ENCODE data around the gene GABPB1. TPM values are rescaled to one million over a fixed set of nuclear protein-coding genes. Genes with fewer than 3 reads are reported as not detected.

Gene GABPB1
- total RNA-seq, 1 donor from 2014 or later, result 10.9 TPM

DNA sequence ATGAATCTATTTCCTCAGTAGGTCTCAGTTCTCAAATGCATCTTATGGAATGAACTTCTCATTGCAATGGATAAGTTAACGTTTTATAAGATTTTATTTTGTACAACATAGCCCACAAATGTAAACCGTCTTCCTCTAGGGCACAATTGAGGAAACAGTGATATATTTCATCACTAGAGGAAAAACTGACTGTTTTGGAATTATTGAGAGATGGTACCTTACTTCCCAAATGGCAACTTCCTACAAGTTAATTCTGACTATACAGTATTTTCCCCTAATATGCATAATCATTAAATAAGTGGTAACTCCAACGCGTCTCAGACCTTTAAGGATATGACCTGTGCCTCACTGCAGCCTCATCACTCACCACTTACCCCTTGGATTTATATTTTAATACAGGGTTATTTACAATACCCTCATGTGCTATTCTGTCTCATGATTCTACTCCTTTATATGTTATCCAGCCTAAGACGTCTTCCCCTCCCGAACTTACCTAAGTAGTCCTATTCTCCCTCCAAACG is 13.3 kb downstream of the GABPB1 start:
- no peak overlapping the region for H3K27ac ChIP-seq
- no peak for TF ChIP-seq CTCF (IDR thresholded peaks at IDR 0.05)
- no peaks in the 10 kb centered on the region for H3K9me3 ChIP-seq
- intact Hi-C loops (cut with DNase I), result no loop called here
- DNase-seq (ENCODE audit: low spot score in 2 of 2), result no peak
- H3K4me3 ChIP-seq, result no peak overlapping the region
- no peaks in the 10 kb centered on the region for H3K36me3 ChIP-seq
- H3K27me3 ChIP-seq, result no peaks in the 10 kb centered on the region
- no peaks in the 10 kb centered on the region for H3K4me1 ChIP-seq

GRCh38 chr15:50340416-50340815 is 14.6 kb downstream of the GABPB1 start:
- no peaks in the 10 kb centered on the region for H3K36me3 ChIP-seq
- no peaks in the 10 kb centered on the region for H3K27me3 ChIP-seq
- no peaks in the 10 kb centered on the region for H3K9me3 ChIP-seq
- no peak for DNase-seq (ENCODE audit: low spot score in 2 of 2)
- no peak for TF ChIP-seq CTCF (IDR thresholded peaks at IDR 0.05)
- H3K27ac ChIP-seq, result no peak overlapping the region
- intact Hi-C loops (cut with DNase I), result no loop called here
- no peaks in the 10 kb centered on the region for H3K4me1 ChIP-seq
- no peak overlapping the region for H3K4me3 ChIP-seq

DNA sequence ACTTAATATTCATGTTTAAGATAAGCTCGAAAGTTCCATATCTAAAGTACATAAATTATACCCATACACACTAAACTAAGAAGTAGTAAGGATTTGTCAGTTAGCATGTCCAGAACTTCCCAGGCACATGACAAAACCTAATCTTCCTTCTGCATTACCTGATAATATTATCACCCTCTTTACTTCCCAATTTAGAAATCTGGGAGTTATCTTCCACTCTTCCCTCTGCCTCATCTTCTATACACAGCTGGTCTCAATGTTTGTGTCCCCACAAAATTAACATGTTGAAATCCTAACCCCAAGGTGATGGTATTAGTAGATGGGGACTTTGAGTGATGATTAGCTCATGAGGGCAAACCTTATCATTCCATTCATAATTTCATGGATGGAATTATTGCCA is 15.3 kb downstream of the GABPB1 start:
- Histone ChIP-seq H3K4me1 (no peaks in the 10 kb centered on the region), H3K27ac (no peak overlapping the region), H3K9me3 (no peaks in the 10 kb centered on the region), H3K4me3 (no peak overlapping the region), H3K36me3 (no peaks in the 10 kb centered on the region), H3K27me3 (no peaks in the 10 kb centered on the region)
- intact Hi-C loops (cut with DNase I), result no loop called here
- no peak for TF ChIP-seq CTCF (IDR thresholded peaks at IDR 0.05)
- no peak for DNase-seq (ENCODE audit: low spot score in 2 of 2)

DNA sequence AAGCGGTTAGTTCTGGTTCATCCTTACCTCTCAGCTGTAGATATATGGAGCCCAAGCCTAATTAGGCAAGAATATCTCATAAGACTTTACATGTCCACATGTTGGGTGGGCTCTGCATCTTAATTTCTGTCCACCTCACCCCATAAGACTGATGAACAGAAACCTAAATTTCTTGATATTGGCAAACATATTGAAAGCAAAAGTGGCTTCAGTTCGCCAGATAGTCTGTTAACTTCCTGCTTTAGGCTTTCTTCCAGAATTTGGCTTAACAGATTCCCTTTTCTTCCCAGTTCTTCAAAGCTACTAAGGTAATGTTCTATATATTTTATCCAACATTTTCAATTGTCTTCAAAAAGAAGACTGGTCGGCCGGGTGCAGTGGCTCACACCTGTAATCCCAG is 19.7 kb downstream of the GABPB1 start:
- Histone ChIP-seq H3K4me3 (no peak overlapping the region), H3K27me3 (no peaks in the 10 kb centered on the region), H3K4me1 (no peaks in the 10 kb centered on the region), H3K27ac (no peak overlapping the region), H3K36me3 (no peaks in the 10 kb centered on the region), H3K9me3 (no peaks in the 10 kb centered on the region)
- intact Hi-C loops (cut with DNase I), result no loop called here
- TF ChIP-seq CTCF (IDR thresholded peaks at IDR 0.05), result no peak
- no peak for DNase-seq (ENCODE audit: low spot score in 2 of 2)

GRCh38 chr15:50333229-50333628 is 21.8 kb downstream of the GABPB1 start:
- Histone ChIP-seq H3K4me1 (no peaks in the 10 kb centered on the region), H3K36me3 (no peaks in the 10 kb centered on the region), H3K9me3 (no peaks in the 10 kb centered on the region), H3K27ac (no peak overlapping the region), H3K4me3 (no peak overlapping the region), H3K27me3 (no peaks in the 10 kb centered on the region)
- intact Hi-C loops (cut with DNase I), result loop anchor here (5.0 kb wide), 1 partner anchor 1096 kb away; no protein-coding TSS in a partner anchor
- no peak for DNase-seq (ENCODE audit: low spot score in 2 of 2)
- no peak for TF ChIP-seq CTCF (IDR thresholded peaks at IDR 0.05)

DNA sequence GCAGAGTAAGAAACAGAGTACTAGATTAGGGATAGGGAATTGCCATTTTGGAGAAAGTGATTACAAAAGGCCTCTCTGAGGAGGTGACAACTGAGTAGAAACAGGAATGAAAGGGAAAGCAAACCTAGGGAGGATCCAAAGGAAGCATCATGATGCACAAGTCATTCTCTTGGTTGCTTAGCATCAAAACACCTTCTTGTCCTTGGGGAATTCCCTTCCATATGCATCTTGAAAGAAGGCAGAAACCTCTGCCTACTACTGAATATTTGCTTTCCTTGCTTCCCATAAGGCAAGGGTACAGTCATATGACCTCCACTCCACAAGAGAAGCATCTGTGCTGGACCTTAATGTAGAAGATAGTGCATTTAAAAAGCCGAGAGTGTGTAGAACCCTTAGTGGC is 24.1 kb downstream of the GABPB1 start:
- no peaks in the 10 kb centered on the region for H3K27me3 ChIP-seq
- intact Hi-C loops (cut with DNase I), result loop anchor here (5.0 kb wide), 1 partner anchor 1094 kb away; no protein-coding TSS in a partner anchor
- DNase-seq (ENCODE audit: low spot score in 2 of 2), result no peak
- H3K4me1 ChIP-seq, result no peaks in the 10 kb centered on the region
- no peak overlapping the region for H3K4me3 ChIP-seq
- H3K9me3 ChIP-seq, result no peaks in the 10 kb centered on the region
- no peaks in the 10 kb centered on the region for H3K36me3 ChIP-seq
- no peak overlapping the region for H3K27ac ChIP-seq
- TF ChIP-seq CTCF (IDR thresholded peaks at IDR 0.05), result no peak

Data from ascending aorta (tissue), 2 donors.